A375 (cell line): Measurements from ENCODE around the gene USP17L10. TPM values are rescaled to one million over a fixed set of nuclear protein-coding genes. Genes with fewer than 3 reads are reported as not detected.

Source experiments
- total RNA-seq: library from RNA; depleted of rRNA; stranded (reverse); fragments of >200 nt; shearing (Covaris generic); gene quantifications from 2 replicates; pipeline ENCODE4 v1.2.3, GENCODE V29; 2014; rRNA removed

The USP17L10 gene
- total RNA-seq, result not detected in 2 replicates

GRCh38 chr4:9210357-9210756 lies at the start of gene USP17L10:
TSS of gene USP17L10 (plus strand) at chr4:9210657. CDS start at chr4:9210657, 0 bp downstream.

GRCh38 chr4:9169791-9170459 lies 40.5 kb upstream of the USP17L10 start, which contains the start of gene FAM90A26:
TSS of gene FAM90A26 (plus strand) at chr4:9170409. CDS start at chr4:9173173, 2,764 bp downstream.

GRCh38 chr4:9215105-9215504 lies 4.6 kb downstream of the USP17L10 start, which contains the start of gene USP17L11:
TSS of gene USP17L11 (plus strand) at chr4:9215405. CDS start at chr4:9215405, 0 bp downstream.

GRCh38 chr4:9219852-9220251 lies 9.4 kb downstream of the USP17L10 start, which contains the start of gene USP17L12:
TSS of gene USP17L12 (plus strand) at chr4:9220152. CDS start at chr4:9220152, 0 bp downstream.

GRCh38 chr4:9224596-9224995 lies 14.1 kb downstream of the USP17L10 start, which contains the start of gene USP17L13:
TSS of gene USP17L13 (plus strand) at chr4:9224896. CDS start at chr4:9224896, 0 bp downstream.

GRCh38 chr4:9234085-9234484 lies 23.6 kb downstream of the USP17L10 start, which contains the start of gene USP17L15:
TSS of gene USP17L15 (plus strand) at chr4:9234385. CDS start at chr4:9234385, 0 bp downstream.

GRCh38 chr4:9243579-9243978 lies 33.1 kb downstream of the USP17L10 start, which contains the start of gene USP17L17:
TSS of gene USP17L17 (plus strand) at chr4:9243879. CDS start at chr4:9243879, 0 bp downstream.

GRCh38 chr4:9247953-9248680 lies 37.7 kb downstream of the USP17L10 start, which contains the start of gene USP17L18:
TSS of gene USP17L18 (plus strand) at chr4:9248630. CDS start at chr4:9248630, 0 bp downstream.

GRCh38 chr4:9253078-9253477 lies 42.6 kb downstream of the USP17L10 start, which contains the start of gene USP17L19:
TSS of gene USP17L19 (plus strand) at chr4:9253378. CDS start at chr4:9253378, 0 bp downstream.

GRCh38 chr4:9257824-9258223 lies 47.4 kb downstream of the USP17L10 start, which contains the start of gene USP17L20:
TSS of gene USP17L20 (plus strand) at chr4:9258124. CDS start at chr4:9258124, 0 bp downstream.

Other genes starting within 250 kb of the USP17L10 start
- gene FAM90A26, start 40.2 kb upstream of the USP17L10 start, total RNA-seq, result not detected in 2 replicates
- not detected in 2 replicates for gene USP17L11, start 4.7 kb downstream of the USP17L10 start, total RNA-seq
- not detected in 2 replicates for gene USP17L12, start 9.5 kb downstream of the USP17L10 start, total RNA-seq
- not detected in 2 replicates for gene USP17L13, start 14.2 kb downstream of the USP17L10 start, total RNA-seq
- not detected in 2 replicates for gene USP17L15, start 23.7 kb downstream of the USP17L10 start, total RNA-seq
- not detected in 2 replicates for gene USP17L17, start 33.2 kb downstream of the USP17L10 start, total RNA-seq
- not detected in 2 replicates for gene USP17L18, start 38.0 kb downstream of the USP17L10 start, total RNA-seq
- not detected in 2 replicates for gene USP17L19, start 42.7 kb downstream of the USP17L10 start, total RNA-seq
- not detected in 2 replicates for gene USP17L20, start 47.5 kb downstream of the USP17L10 start, total RNA-seq
- not detected in 2 replicates for gene USP17L21, start 52.2 kb downstream of the USP17L10 start, total RNA-seq
- not detected in 2 replicates for gene USP17L22, start 57.0 kb downstream of the USP17L10 start, total RNA-seq
- gene USP17L24, start 114.5 kb downstream of the USP17L10 start, total RNA-seq, result not detected in 2 replicates
- not detected in 2 replicates for gene USP17L25, start 119.3 kb downstream of the USP17L10 start, total RNA-seq
- not detected in 2 replicates for gene USP17L26, start 124.0 kb downstream of the USP17L10 start, total RNA-seq
- gene USP17L5, start 128.7 kb downstream of the USP17L10 start, total RNA-seq, result not detected in 2 replicates
- not detected in 2 replicates for gene USP17L27, start 133.5 kb downstream of the USP17L10 start, total RNA-seq
- not detected in 2 replicates for gene USP17L28, start 138.2 kb downstream of the USP17L10 start, total RNA-seq
- gene USP17L29, start 143.0 kb downstream of the USP17L10 start, total RNA-seq, result not detected in 2 replicates
- gene USP17L30, start 152.5 kb downstream of the USP17L10 start, total RNA-seq, result not detected in 2 replicates
- not detected in 2 replicates for gene DEFB131A, start 233.8 kb downstream of the USP17L10 start, total RNA-seq